Panc1 (cell line): Measurements from ENCODE around the gene HERC3. TPM values are rescaled to one million over a fixed set of nuclear protein-coding genes. Genes with fewer than 3 reads are reported as not detected.
"Not testable (repeated sequence)": the region's sequence is repeated elsewhere in the genome, so short reads cannot be mapped to it uniquely, and the experiment has no call there.

ENCODE experiments used
- ATAC-seq: fragments of 200-7000 bp; cut with Tn5 transposase; 2 replicates; pipeline ENCODE4 v1.9.1; 2020; ENCODE audit warnings: mild to moderate bottlenecking, moderate library complexity
- BruUV-seq: library from RNA; stranded (reverse); fragments of 400-500 nt; replicated peaks from 2 replicates; lab custom pipeline; 2021; lab: Mats Ljungman, UMichigan
- CTCF ChIA-PET: fragments of 300-600 bp; sonication (Branson Sonifier 250); formaldehyde crosslinking; loops from one replicate; lab custom pipeline; 2022; ENCODE audit warnings: antibody characterized with exemption; lab: Charles Lee
- POLR2A ChIA-PET: fragments of 300-600 bp; sonication (Branson Sonifier 250); formaldehyde crosslinking; loops from one replicate; lab custom pipeline; 2022; ENCODE audit warnings: antibody characterized with exemption; lab: Charles Lee
- DNase-seq: peaks from one replicate; pipeline ENCODE4 v3.0.0-alpha.2; 2010; ENCODE audit warnings: low read depth, low spot score
- H3K27ac ChIP-seq: 2 replicates; pipeline ENCODE4 v1.5.1; 2011; ENCODE audit warnings: mild to moderate bottlenecking, low read length, inconsistent platforms
- H3K27me3 ChIP-seq: fragments of 200-500 bp; sonication (Bioruptor generic); 2 replicates; pipeline ENCODE4 v1.6.0; 2014; ENCODE audit warnings: low read length, inconsistent platforms; ENCODE audit not compliant: control insufficient read depth, insufficient read depth
- H3K36me3 ChIP-seq: fragments of 200-500 bp; sonication (Bioruptor generic); 2 replicates; pipeline ENCODE4 v1.5.1; 2014; ENCODE audit warnings: inconsistent platforms, mild to moderate bottlenecking, low read length, moderate library complexity; ENCODE audit not compliant: control insufficient read depth, insufficient read depth
- H3K4me1 ChIP-seq: 2 replicates; pipeline ENCODE4 v1.5.1; 2011; ENCODE audit warnings: inconsistent platforms, mild to moderate bottlenecking, low read length, moderate library complexity; ENCODE audit not compliant: control insufficient read depth, insufficient read depth
- H3K4me3 ChIP-seq, 2 experiments: 2 replicates each; pipeline ENCODE4 v1.5.1; 2011 to 2012; ENCODE audit warnings: low read depth in 2 of 2, low read length in 2 of 2, mild to moderate bottlenecking in 2 of 2, inconsistent platforms in 1 of 2, moderate library complexity in 1 of 2
- H3K9me3 ChIP-seq: fragments of 200-500 bp; sonication (Bioruptor generic); 2 replicates; pipeline ENCODE4 v1.5.1; 2014; ENCODE audit warnings: low read depth, mild to moderate bottlenecking, inconsistent platforms, low read length, moderate library complexity; ENCODE audit not compliant: control insufficient read depth, insufficient read depth
- CTCF ChIP-seq: fragments of 450-650 bp; IDR thresholded peaks from 2 replicates; pipeline ENCODE4 v1.5.1; 2017; ENCODE audit warnings: mild to moderate bottlenecking
- POLR2AphosphoS5 ChIP-seq: IDR thresholded peaks from 2 replicates; pipeline ENCODE4 v1.6.1; 2012; ENCODE audit warnings: mild to moderate bottlenecking, low read depth, low read length, moderate library complexity
- REST ChIP-seq, 2 experiments: IDR thresholded peaks; 2 replicates each; pipeline ENCODE4 v1.6.1; 2011 to 2012; ENCODE audit warnings: low read depth in 2 of 2, control low read depth in 1 of 2, low read length in 1 of 2, mild to moderate bottlenecking in 1 of 2, moderate library complexity in 1 of 2; ENCODE audit not compliant: insufficient read depth in 1 of 2
- SIN3A ChIP-seq: IDR thresholded peaks from 2 replicates; pipeline ENCODE4 v1.6.1; 2012; ENCODE audit warnings: low read depth, mild to moderate bottlenecking, low read length, moderate library complexity, borderline replicate concordance; ENCODE audit not compliant: insufficient read depth
- TCF7L2 ChIP-seq: IDR thresholded peaks from 2 replicates; pipeline ENCODE4 v1.6.1; 2011; ENCODE audit warnings: mild to moderate bottlenecking, low read depth, low read length, inconsistent platforms
- in situ Hi-C: cut with HindIII; loops from 2 replicates; pipeline ENCODE4 v1.10.0; 2016; ENCODE audit warnings: low sequenced_read_pairs, low pct_unique_long_range_greater_than_20kb
- intact Hi-C: fragments of 100-400 bp; cut with micrococcal nuclease; formaldehyde crosslinking; loops from one replicate; pipeline ENCODE4 v1.10.0; 2022; ENCODE audit not compliant: unreplicated experiment
- total RNA-seq: library from RNA; stranded (reverse); gene quantifications from one replicate; pipeline ENCODE4 v1.2.1, GENCODE V29; 2021; ENCODE audit not compliant: unreplicated experiment

The HERC3 gene
- total RNA-seq, 1 experiment from 2014 or later = 1.1 TPM

DNA sequence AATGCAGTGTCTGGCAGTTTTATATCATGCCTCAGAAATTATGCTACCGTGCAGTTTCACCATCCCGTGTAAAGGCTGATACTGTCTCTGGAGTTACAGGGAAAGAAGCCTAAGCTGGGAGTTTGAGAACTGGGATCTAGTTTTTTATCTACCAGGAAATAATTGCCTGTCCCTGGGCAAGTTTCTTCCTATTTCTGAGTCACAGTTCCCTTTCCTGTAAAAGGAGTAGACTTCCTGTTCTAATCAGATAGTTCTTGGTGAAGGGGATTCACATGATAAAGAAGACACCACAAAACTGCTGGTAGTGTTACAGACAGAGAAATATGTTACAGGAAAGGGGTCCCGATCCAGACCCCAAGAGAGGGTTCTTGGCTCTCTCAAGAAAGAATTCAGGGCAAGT is 17.1 kb downstream of the HERC3 start:
- no peak for DNase-seq
- Histone ChIP-seq H3K27ac (no peak overlapping the region), H3K9me3 (no peaks in the 10 kb centered on the region), H3K27me3 (no peaks in the 10 kb centered on the region), H3K36me3 (no peaks in the 10 kb centered on the region), H3K4me3 (no peak overlapping the region), H3K4me1 (no peaks in the 10 kb centered on the region)
- ChIA-PET POLR2A (no interaction called here), CTCF (interaction anchor here (0.7 kb wide), 1 partner anchor 357 kb away, joined by 10 read pairs; no protein-coding TSS in a partner anchor)
- intact Hi-C loops = no loop called here
- TF ChIP-seq POLR2AphosphoS5 (no peak), SIN3A (no peak), TCF7L2 (no peak), CTCF (no peak), REST (IDR thresholded peaks at IDR 0.05; ENCODE audit: insufficient read depth in 1 of 2, low read depth in 2 of 2, low read length in 1 of 2) (no peak)
- in situ Hi-C loops = no loop called here
- no TSS peak for BruUV-seq
- ATAC-seq = no peak

- DNase-seq, POLR2A ChIA-PET, BruUV-seq, ATAC-seq, H3K4me1 ChIP-seq, H3K9me3 ChIP-seq, H3K27me3 ChIP-seq, in situ Hi-C loops, H3K27ac ChIP-seq, CTCF ChIA-PET, H3K36me3 ChIP-seq, intact Hi-C loops, H3K4me3 ChIP-seq: not testable (repeated sequence)
These were observed 17.5 kb downstream of the HERC3 start for GRCh38 chr4:88609794-88610193.

GRCh38 chr4:88610771-88611170 is 18.5 kb downstream of the HERC3 start:
- no peak for TF ChIP-seq TCF7L2
- TF ChIP-seq CTCF = no peak
- no peak for TF ChIP-seq REST (IDR thresholded peaks at IDR 0.05; ENCODE audit: insufficient read depth in 1 of 2, low read depth in 2 of 2, low read length in 1 of 2)
- TF ChIP-seq SIN3A = no peak
- TF ChIP-seq POLR2AphosphoS5 = no peak
- POLR2A ChIA-PET = no interaction called here
- no peak overlapping the region for H3K27ac ChIP-seq
- H3K36me3 ChIP-seq = no peaks in the 10 kb centered on the region
- ATAC-seq (no peak), DNase-seq (no peak)
- in situ Hi-C loops (no loop called here), intact Hi-C loops (no loop called here)
- no peaks in the 10 kb centered on the region for H3K27me3 ChIP-seq
- H3K4me1 ChIP-seq = no peaks in the 10 kb centered on the region
- CTCF ChIA-PET = no interaction called here
- no peaks in the 10 kb centered on the region for H3K9me3 ChIP-seq
- H3K4me3 ChIP-seq = no peak overlapping the region
- BruUV-seq = no TSS peak
